ENCODE measurements around the gene LRRTM2.

The LRRTM2 gene

GRCh38 chr5:138883211-138883610 is 8.1 kb upstream of the LRRTM2 start:
- no peak for DNase-seq (ENCODE audit: low spot score)

GRCh38 chr5:138878437-138879235 is 3.5 kb upstream of the LRRTM2 start:
- DNase-seq (ENCODE audit: low spot score) = no peak

GRCh38 chr5:138876811-138877210 is 1.7 kb upstream of the LRRTM2 start:
- no peak for DNase-seq (ENCODE audit: low spot score)

- no peak for DNase-seq (ENCODE audit: low spot score)
These were observed 811 bp upstream of the LRRTM2 start for GRCh38 chr5:138875946-138876345.

- DNase-seq (ENCODE audit: low spot score) = no peak
These were observed 379 bp upstream of the LRRTM2 start for GRCh38 chr5:138875552-138875875.

GRCh38 chr5:138874241-138874640 is 894 bp downstream of the LRRTM2 start:
- no peak for DNase-seq (ENCODE audit: low spot score)

GRCh38 chr5:138873466-138874221 is 1.5 kb downstream of the LRRTM2 start:
- no peak for DNase-seq (ENCODE audit: low spot score)

- DNase-seq (ENCODE audit: low spot score) = no peak
These were observed 2.2 kb downstream of the LRRTM2 start for GRCh38 chr5:138872841-138873465.

- DNase-seq (ENCODE audit: low spot score) = no peak
These were observed 4.5 kb downstream of the LRRTM2 start for GRCh38 chr5:138870611-138871010.

- DNase-seq (ENCODE audit: low spot score) = no peak
These were observed 5.2 kb downstream of the LRRTM2 start for GRCh38 chr5:138869763-138870500.

- no peak for DNase-seq (ENCODE audit: low spot score)
These were observed 6.1 kb downstream of the LRRTM2 start for GRCh38 chr5:138869038-138869437.

GRCh38 chr5:138867011-138867410 is 8.1 kb downstream of the LRRTM2 start:
- DNase-seq (ENCODE audit: low spot score) = no peak

- no peak for DNase-seq (ENCODE audit: low spot score)
These were observed 22.0 kb downstream of the LRRTM2 start for GRCh38 chr5:138853132-138853531.

GRCh38 chr5:138850865-138851435 is 24.2 kb downstream of the LRRTM2 start:
- no peak for DNase-seq (ENCODE audit: low spot score)

- DNase-seq (ENCODE audit: low spot score) = no peak
These were observed 25.3 kb downstream of the LRRTM2 start for GRCh38 chr5:138849882-138850281.

- DNase-seq (ENCODE audit: low spot score) = no peak
These were observed 25.7 kb downstream of the LRRTM2 start for GRCh38 chr5:138849439-138849838.

- DNase-seq (ENCODE audit: low spot score) = peak; percentile 71
These were observed 30.2 kb downstream of the LRRTM2 start for GRCh38 chr5:138844812-138845513.

- no peak for DNase-seq (ENCODE audit: low spot score)
These were observed 31.0 kb downstream of the LRRTM2 start for GRCh38 chr5:138844125-138844461.

- DNase-seq (ENCODE audit: low spot score) = no peak
These were observed 31.6 kb downstream of the LRRTM2 start for GRCh38 chr5:138843316-138844124.

GRCh38 chr5:138841531-138841930 is 33.6 kb downstream of the LRRTM2 start:
- DNase-seq (ENCODE audit: low spot score) = no peak

- no peak for DNase-seq (ENCODE audit: low spot score)
These were observed 35.0 kb downstream of the LRRTM2 start for GRCh38 chr5:138840103-138840502.

Data from AG08395 (cell line).